Measurements from ENCODE around the gene KLHDC8A.

KLHDC8A gene

GRCh38 chr1:205344066-205344928 lies 12.4 kb downstream of the KLHDC8A start:
- no peak for DNase-seq (ENCODE audit: low read depth in 2 of 2)

DNA sequence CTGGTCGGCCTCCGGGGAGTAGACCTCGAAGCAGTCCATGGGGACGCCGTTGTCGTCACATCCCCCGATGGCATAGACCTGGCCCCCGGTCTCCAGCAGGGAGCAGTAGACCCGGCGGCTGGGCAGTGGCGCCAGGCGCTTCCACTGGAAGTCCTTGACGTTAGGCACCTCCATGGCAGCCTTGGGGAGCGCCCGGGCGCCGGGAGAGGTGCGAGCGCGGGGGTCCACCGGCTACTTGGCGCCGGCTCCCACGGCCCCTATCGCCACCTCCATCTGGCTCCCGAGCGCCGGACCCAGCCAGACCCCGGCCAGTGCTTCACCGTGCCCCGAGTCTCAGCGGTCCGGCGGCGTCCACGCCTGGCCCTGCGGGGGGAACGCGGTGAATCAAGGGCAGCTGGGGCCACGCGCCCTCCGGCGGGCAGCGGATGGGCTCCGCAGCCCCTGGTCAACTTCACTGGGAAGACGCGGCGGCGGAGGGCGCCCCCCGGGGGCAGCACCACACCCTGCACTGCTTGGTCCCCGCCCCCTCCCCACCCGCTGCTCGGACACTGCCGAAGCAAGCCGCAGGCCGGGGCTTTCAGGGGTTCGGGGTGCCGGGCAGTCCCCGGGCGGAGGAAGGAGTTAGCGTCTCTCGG lies 13.2 kb downstream of the KLHDC8A start:
- DNase-seq (ENCODE audit: low read depth in 2 of 2), result no peak

DNA sequence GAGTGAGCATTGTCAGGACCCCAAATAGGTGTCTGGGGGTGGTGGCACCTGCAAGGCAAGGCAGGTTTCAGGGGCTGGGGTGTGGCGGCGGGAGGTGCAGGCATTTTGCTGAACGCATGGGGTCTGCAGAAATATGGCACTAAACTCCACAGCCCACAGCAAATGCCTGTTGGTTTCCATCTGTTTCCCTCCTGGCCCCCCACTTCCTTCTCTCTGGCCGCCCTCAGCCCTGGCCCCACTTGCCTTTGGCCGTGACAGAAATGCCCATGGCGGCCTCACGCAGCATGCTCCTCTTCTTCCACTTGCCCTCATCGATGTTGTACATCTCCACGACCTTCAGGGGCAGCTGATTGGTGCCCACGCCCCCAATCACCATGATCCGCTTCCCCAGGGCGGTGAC lies 13.7 kb downstream of the KLHDC8A start:
- DNase-seq (ENCODE audit: low read depth in 2 of 2), result no peak

- no peak for DNase-seq (ENCODE audit: low read depth in 2 of 2)
Observed at GRCh38 chr1:205340676-205341075, 16.0 kb downstream of the KLHDC8A start.

- no peak for DNase-seq (ENCODE audit: low read depth in 2 of 2)
Observed at GRCh38 chr1:205339717-205340116, 17.0 kb downstream of the KLHDC8A start.

- no peak for DNase-seq (ENCODE audit: low read depth in 2 of 2)
Observed at GRCh38 chr1:205339197-205339702, 17.5 kb downstream of the KLHDC8A start.

GRCh38 chr1:205338011-205338410 lies 18.7 kb downstream of the KLHDC8A start:
- no peak for DNase-seq (ENCODE audit: low read depth in 2 of 2)

- no peak for DNase-seq (ENCODE audit: low read depth in 2 of 2)
Observed at GRCh38 chr1:205337481-205337880, 19.2 kb downstream of the KLHDC8A start.

DNA sequence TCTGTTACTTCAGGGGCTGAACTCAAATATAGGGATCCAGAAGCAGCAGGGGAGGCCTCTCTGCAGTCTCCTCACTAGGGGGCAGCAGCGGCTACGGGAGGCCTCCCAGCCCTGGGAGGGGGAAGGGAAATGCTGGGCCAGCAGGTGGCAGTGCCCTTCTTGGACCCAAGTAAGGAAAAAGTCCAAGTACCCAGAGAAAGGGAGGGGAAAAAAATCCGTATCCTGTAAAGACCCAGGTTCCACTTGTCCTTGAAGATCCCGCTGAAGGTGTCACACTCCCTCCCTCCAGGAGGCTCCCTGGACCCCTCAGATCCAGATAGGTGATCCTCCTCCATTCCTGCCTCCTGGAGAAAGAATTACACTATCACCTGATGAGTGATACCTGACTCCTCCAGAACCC lies 21.0 kb downstream of the KLHDC8A start:
- peak; percentile 51 to 76 for DNase-seq (ENCODE audit: low read depth in 2 of 2)

- DNase-seq (ENCODE audit: low read depth in 2 of 2), result no peak
Observed at GRCh38 chr1:205332015-205332791, 24.5 kb downstream of the KLHDC8A start.

GRCh38 chr1:205330150-205330549 lies 26.6 kb downstream of the KLHDC8A start:
- DNase-seq (ENCODE audit: low read depth in 2 of 2), result no peak

- DNase-seq (ENCODE audit: low read depth in 2 of 2), result no peak
Observed at GRCh38 chr1:205329719-205330118, 27.0 kb downstream of the KLHDC8A start.

DNA sequence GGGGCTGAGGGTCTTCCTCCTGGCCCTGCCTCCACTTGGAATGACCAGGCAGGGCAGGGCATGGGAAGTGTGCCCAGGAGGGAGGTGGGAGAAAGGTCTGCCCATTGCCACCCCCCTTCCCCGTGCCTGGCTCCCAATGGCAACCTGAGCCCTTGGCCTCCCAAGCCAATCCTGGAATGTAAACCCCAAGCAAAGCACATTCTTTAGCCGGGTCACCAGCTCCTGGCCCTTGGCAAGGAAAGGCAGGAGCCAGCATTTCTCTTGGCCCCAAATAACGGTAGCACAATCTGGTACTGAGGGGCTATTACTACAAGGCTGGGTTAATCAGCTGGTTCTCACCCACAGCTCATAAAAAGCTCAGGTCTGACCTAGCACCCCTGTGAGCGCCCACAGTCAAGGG lies 28.2 kb downstream of the KLHDC8A start:
- no peak for DNase-seq (ENCODE audit: low read depth in 2 of 2)

GRCh38 chr1:205326812-205327466 lies 29.8 kb downstream of the KLHDC8A start:
- DNase-seq (ENCODE audit: low read depth in 2 of 2), result no peak

GRCh38 chr1:205325334-205325884 lies 31.3 kb downstream of the KLHDC8A start:
- DNase-seq (ENCODE audit: low read depth in 2 of 2), result peak in 1 of 2 donors; percentile 37

- DNase-seq (ENCODE audit: low read depth in 2 of 2), result no peak
Observed at GRCh38 chr1:205324781-205325180, 31.9 kb downstream of the KLHDC8A start.

DNA sequence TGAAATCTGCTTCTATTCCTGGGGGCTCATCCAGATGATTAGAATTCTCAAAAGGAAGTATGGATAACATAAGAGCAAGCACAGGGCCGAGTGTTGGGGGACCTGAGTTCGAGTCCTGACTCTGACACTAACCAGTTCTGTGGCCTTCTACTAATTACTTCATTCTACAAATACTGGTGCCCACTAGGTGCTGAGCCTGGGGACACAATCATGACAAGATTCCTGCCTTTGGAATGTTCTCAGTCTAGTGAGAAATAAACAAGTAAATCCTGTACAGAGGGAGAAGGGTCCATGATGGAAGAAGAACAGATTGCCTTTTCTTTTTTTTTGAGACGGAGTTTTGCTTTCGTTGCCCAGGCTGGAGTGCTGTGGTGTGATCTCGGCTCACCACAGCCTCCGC lies 32.9 kb downstream of the KLHDC8A start:
- no peak for DNase-seq (ENCODE audit: low read depth in 2 of 2)

- no peak for DNase-seq (ENCODE audit: low read depth in 2 of 2)
Observed at GRCh38 chr1:205321959-205322283, 34.8 kb downstream of the KLHDC8A start.

DNA sequence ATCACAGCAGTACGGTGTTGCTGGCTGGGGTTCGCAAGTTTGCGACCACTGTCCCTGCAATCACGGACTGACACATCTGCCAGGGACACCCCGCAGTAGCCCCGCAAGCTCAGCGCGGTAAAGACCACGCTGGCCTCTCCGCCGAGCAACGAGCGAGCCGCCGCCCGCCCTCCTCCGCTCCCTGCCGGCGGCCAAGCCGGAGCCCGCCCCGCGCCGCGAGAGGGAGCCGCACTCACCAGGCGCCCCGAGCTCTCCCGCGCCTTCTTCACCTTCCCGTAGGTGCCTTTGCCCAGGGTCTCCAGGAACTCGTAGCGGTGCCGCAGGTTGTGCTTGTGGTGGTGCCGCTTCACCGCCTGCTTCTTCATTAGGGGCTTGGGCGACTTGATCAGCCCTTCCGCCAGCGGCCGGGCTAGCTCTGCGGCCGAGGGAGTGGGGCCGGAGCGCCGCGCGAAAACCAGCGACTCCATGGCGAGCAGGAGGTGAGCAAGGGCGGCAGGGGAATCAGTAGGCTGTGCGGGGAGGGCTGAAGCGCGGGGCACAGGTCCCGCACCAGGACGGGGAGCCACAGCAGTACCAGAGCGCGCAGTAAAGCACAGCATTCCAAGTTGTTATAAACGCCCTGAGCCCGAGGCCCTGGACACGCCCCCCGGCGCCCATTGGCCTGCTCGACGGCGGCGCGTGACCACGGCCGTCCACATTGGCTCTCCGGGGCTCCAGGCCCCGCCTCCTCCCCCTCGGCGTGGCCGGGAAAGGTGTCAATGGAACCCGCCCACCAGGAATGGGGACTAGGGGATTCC lies 35.4 kb downstream of the KLHDC8A start, which contains the start of gene NUAK2:
TSS of gene NUAK2 (minus strand) at position 584 of the 797 bp plus-strand sequence. CDS start at position 467, 117 bp downstream.
- peak; percentile 62 to 82 for DNase-seq (ENCODE audit: low read depth in 2 of 2)
